ENCODE results near the gene DNAJC12.

GRCh38 chr10:67794909-67795460 is 43.0 kb downstream of the DNAJC12 start:
- TF ChIP-seq POLR2A (IDR thresholded peaks at IDR 0.05) (no peak), CTCF (IDR thresholded peaks at IDR 0.05 in 4 of 5, conservative IDR thresholded peaks at IDR 0.05 in 1 of 5) (no peak)
